Left lobe of liver (tissue), 2 donors: ENCODE results near the gene SLC9A5. TPM values are rescaled to one million over a fixed set of nuclear protein-coding genes. Genes with fewer than 3 reads are reported as not detected.

Source experiments
- ATAC-seq: fragments of 200-7000 bp; cut with Tn5 transposase; one replicate; pipeline ENCODE4 v1.9.1; 2020; ENCODE audit warnings: mild to moderate bottlenecking, moderate library complexity
- DNase-seq: peaks from one replicate; pipeline ENCODE4 v3.0.0-alpha.2; 2020; ENCODE audit warnings: low spot score
- total RNA-seq: library from RNA; stranded (reverse); gene quantifications from one replicate; pipeline ENCODE4 v1.2.1, GENCODE V29; 2021
- donor health status: DM: no; HTN: no; CAD: no; lungs with moderate emphysema.
- donor health status: DM: no; HTN: yes; CAD: no.

SLC9A5 gene
- total RNA-seq, 1 donor from 2014 or later: 0.30 TPM

GRCh38 chr16:67280090-67281015, 31.6 kb downstream of the SLC9A5 start:
- ATAC-seq (no peak), DNase-seq (no peak)

GRCh38 chr16:67281536-67282446, 33.0 kb downstream of the SLC9A5 start:
- no peak for DNase-seq

GRCh38 chr16:67282447-67282805, 33.6 kb downstream of the SLC9A5 start:
- ATAC-seq (no peak), DNase-seq (no peak)

More at GRCh38 chr16:67281536-67282446, 33.0 kb downstream of the SLC9A5 start:
- no peak for ATAC-seq

GRCh38 chr16:67283039-67283825, 34.5 kb downstream of the SLC9A5 start:
- DNase-seq (no peak), ATAC-seq (no peak)

GRCh38 chr16:67283826-67284555, 35.2 kb downstream of the SLC9A5 start:
- ATAC-seq (no peak), DNase-seq (no peak)

- DNase-seq (peak; percentile 65), ATAC-seq (peak; percentile 95)
These were observed 36.2 kb downstream of the SLC9A5 start for GRCh38 chr16:67284699-67285646.

GRCh38 chr16:67286441-67287235, 37.9 kb downstream of the SLC9A5 start:
- ATAC-seq (no peak), DNase-seq (no peak)

GRCh38 chr16:67287960-67288359, 39.2 kb downstream of the SLC9A5 start:
- DNase-seq: no peak
- ATAC-seq: no peak

- DNase-seq (no peak), ATAC-seq (no peak)
These were observed 42.7 kb downstream of the SLC9A5 start for GRCh38 chr16:67291461-67291860.

- ATAC-seq (no peak), DNase-seq (no peak)
These were observed 45.5 kb downstream of the SLC9A5 start for GRCh38 chr16:67294171-67294757.

- no peak for ATAC-seq
- DNase-seq: no peak
These were observed 46.2 kb downstream of the SLC9A5 start for GRCh38 chr16:67294938-67295361.

- ATAC-seq (no peak), DNase-seq (no peak)
These were observed 47.6 kb downstream of the SLC9A5 start for GRCh38 chr16:67296420-67296819.

GRCh38 chr16:67298277-67298676, 49.5 kb downstream of the SLC9A5 start:
- no peak for ATAC-seq
- no peak for DNase-seq

- no peak for DNase-seq
These were observed 50.5 kb downstream of the SLC9A5 start for GRCh38 chr16:67299269-67299668.

GRCh38 chr16:67301080-67301782, 52.5 kb downstream of the SLC9A5 start:
- no peak for DNase-seq
- ATAC-seq: no peak

More at GRCh38 chr16:67299269-67299668, 50.5 kb downstream of the SLC9A5 start:
- no peak for ATAC-seq

GRCh38 chr16:67302076-67302475, 53.3 kb downstream of the SLC9A5 start:
- DNase-seq (no peak), ATAC-seq (no peak)

- DNase-seq: no peak
- ATAC-seq: no peak
These were observed 54.2 kb downstream of the SLC9A5 start for GRCh38 chr16:67302970-67303369.
